Upper lobe of right lung (tissue), 1 donor: Measurements from ENCODE around the gene KCNAB2. TPM values are rescaled to one million over a fixed set of nuclear protein-coding genes. Genes with fewer than 3 reads are reported as not detected.

Experiments used
- ATAC-seq: fragments of 200-7000 bp; cut with Tn5 transposase; one replicate; pipeline ENCODE4 v1.9.1; 2020; ENCODE audit warnings: mild to moderate bottlenecking, moderate library complexity
- DNase-seq: peaks from one replicate; pipeline ENCODE4 v3.0.0-alpha.2; 2020
- H3K27ac ChIP-seq: fragments of 200-600 bp; one replicate; pipeline ENCODE4 v1.8.0; 2022
- H3K27me3 ChIP-seq: fragments of 200-600 bp; one replicate; pipeline ENCODE4 v1.8.0; 2022; ENCODE audit warnings: mild to moderate bottlenecking
- H3K36me3 ChIP-seq: fragments of 200-600 bp; one replicate; pipeline ENCODE4 v1.8.0; 2022
- H3K4me1 ChIP-seq: fragments of 200-600 bp; one replicate; pipeline ENCODE4 v1.8.0; 2022
- H3K4me3 ChIP-seq: fragments of 200-600 bp; one replicate; pipeline ENCODE4 v1.8.0; 2022; ENCODE audit warnings: mild to moderate bottlenecking
- H3K9me3 ChIP-seq: fragments of 200-600 bp; one replicate; pipeline ENCODE4 v1.8.0; 2022
- intact Hi-C: fragments of 100-400 bp; cut with DNase I; formaldehyde crosslinking; loops from one replicate; pipeline ENCODE4 v1.11.0; 2022
- total RNA-seq: library from RNA; stranded (reverse); fragmentation: NEBNext Ultra II Directional; extraction: Animal tissue kit (Norgen Biotek cat#: 25700); gene quantifications from one replicate; pipeline ENCODE4 v1.2.1, GENCODE V29; 2021
- TF ChIP-seq, protein P1 (sequence below): fragments of 200-600 bp; IDR thresholded peaks from one replicate; pipeline ENCODE4 v1.8.0; 2022; ENCODE audit warnings: antibody characterized with exemption
- donor health status: DM: no; HTN: yes; CAD: no; lungs with severe emphysema.

KCNAB2 gene
- total RNA-seq, 1 donor from 2014 or later = 60.4 TPM

DNA sequence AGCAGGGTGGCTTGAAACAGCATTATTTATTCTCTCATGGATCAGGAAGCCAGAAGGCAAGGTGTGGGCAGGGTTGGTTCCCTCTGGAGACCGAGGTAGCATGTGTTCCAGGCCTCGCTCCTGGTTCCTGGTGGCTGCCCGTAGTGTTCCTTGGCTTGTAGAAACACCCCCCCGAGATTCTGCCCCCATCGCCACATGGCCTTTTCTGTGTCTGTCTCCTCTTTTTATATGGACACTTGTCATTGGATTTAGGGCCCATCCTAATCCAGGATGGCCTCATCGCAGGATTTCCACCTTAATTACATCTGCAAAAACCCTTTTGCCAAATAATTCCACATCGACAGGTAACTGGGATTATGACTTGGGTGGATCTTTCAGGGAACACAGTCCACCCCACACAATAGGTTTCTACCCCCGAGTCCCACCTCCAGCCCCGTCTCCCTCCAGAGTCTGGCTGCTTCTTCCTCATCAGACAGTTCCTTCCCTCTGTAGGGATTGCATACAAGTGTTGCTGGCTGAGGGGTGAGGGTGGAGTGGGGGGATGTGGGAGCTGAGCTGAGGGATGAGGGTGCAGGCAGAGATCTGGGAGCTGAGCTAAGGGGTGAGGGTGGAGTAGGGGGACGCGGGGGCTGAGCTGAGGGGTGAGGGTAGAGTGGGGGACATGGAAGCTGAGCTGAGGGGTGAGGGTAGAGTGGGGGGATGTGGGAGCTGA lies 41.1 kb upstream of the KCNAB2 start:
- no peaks in the 10 kb centered on the region for H3K4me1 ChIP-seq
- DNase-seq (peak; percentile 35), ATAC-seq (no peak)
- H3K27me3 ChIP-seq = no peaks in the 10 kb centered on the region
- intact Hi-C loops = no loop called here
- no peaks in the 10 kb centered on the region for H3K9me3 ChIP-seq
- H3K36me3 ChIP-seq = no peaks in the 10 kb centered on the region
- no peak overlapping the region for H3K27ac ChIP-seq
- TF ChIP-seq, protein P1, sequence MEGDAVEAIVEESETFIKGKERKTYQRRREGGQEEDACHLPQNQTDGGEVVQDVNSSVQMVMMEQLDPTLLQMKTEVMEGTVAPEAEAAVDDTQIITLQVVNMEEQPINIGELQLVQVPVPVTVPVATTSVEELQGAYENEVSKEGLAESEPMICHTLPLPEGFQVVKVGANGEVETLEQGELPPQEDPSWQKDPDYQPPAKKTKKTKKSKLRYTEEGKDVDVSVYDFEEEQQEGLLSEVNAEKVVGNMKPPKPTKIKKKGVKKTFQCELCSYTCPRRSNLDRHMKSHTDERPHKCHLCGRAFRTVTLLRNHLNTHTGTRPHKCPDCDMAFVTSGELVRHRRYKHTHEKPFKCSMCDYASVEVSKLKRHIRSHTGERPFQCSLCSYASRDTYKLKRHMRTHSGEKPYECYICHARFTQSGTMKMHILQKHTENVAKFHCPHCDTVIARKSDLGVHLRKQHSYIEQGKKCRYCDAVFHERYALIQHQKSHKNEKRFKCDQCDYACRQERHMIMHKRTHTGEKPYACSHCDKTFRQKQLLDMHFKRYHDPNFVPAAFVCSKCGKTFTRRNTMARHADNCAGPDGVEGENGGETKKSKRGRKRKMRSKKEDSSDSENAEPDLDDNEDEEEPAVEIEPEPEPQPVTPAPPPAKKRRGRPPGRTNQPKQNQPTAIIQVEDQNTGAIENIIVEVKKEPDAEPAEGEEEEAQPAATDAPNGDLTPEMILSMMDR = no peak
- no peak overlapping the region for H3K4me3 ChIP-seq

DNA sequence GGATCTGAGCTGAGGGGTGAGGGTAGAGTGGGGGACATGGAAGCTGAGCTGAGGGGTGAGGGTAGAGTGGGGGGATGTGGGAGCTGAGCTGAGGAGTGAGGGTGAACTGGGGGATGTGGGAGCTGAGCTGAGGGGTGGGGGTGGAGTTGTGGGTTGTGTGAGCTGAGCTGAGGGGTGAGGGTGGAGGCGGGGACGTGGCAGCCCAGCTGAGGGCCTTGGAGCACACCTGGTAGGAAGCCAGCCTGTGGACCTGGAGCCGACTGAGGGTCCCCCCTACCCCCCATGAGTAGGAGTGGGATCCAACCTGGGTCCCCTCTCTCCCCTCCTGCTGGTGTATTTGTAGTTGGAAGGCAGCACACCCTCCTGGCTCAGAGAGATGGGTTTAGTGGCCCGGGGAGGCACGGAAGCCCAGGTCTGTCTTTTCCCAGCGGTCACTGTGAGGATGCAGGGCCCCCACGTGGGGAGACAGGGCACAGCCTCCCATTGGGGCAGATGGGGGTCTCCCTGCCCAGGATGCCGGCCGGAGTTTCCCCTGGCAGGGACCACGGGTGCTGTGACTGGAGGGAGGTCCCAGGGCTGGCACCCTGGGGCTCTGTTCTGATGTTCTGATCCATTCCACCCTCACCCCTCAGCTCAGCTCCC lies 40.3 kb upstream of the KCNAB2 start:
- no peaks in the 10 kb centered on the region for H3K4me1 ChIP-seq
- H3K36me3 ChIP-seq = no peaks in the 10 kb centered on the region
- H3K9me3 ChIP-seq = no peaks in the 10 kb centered on the region
- H3K4me3 ChIP-seq = no peak overlapping the region
- DNase-seq (peak; percentile 42), ATAC-seq (no peak)
- H3K27me3 ChIP-seq = no peaks in the 10 kb centered on the region
- intact Hi-C loops = no loop called here
- no peak overlapping the region for H3K27ac ChIP-seq
- TF ChIP-seq, protein P1 = no peak

DNA sequence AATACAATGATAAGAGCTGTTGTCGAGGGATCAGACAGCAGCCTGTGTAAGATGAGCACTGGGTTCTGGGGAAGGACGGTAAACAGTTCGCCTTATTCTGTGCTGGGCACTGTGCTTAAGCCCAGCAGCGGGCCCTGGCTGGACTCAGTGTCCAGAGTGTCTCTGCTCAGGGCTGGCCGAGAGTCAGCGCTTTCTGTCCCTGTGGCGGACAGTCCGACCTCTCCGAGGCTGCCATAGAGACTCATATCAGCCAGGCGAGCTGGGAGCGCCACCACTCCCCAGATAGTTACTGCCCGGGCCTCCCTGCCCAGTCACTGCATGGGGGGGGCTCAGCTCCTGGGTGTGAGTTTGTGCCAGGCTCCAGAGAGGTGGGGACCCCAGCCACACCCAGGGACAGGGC lies 38.8 kb upstream of the KCNAB2 start:
- ATAC-seq (no peak), DNase-seq (peak; percentile 37)
- Histone ChIP-seq H3K27ac (no peak overlapping the region), H3K4me3 (no peak overlapping the region), H3K9me3 (no peaks in the 10 kb centered on the region), H3K36me3 (no peaks in the 10 kb centered on the region), H3K4me1 (no peaks in the 10 kb centered on the region), H3K27me3 (no peaks in the 10 kb centered on the region)
- intact Hi-C loops = no loop called here
- TF ChIP-seq, protein P1 = no peak

DNA sequence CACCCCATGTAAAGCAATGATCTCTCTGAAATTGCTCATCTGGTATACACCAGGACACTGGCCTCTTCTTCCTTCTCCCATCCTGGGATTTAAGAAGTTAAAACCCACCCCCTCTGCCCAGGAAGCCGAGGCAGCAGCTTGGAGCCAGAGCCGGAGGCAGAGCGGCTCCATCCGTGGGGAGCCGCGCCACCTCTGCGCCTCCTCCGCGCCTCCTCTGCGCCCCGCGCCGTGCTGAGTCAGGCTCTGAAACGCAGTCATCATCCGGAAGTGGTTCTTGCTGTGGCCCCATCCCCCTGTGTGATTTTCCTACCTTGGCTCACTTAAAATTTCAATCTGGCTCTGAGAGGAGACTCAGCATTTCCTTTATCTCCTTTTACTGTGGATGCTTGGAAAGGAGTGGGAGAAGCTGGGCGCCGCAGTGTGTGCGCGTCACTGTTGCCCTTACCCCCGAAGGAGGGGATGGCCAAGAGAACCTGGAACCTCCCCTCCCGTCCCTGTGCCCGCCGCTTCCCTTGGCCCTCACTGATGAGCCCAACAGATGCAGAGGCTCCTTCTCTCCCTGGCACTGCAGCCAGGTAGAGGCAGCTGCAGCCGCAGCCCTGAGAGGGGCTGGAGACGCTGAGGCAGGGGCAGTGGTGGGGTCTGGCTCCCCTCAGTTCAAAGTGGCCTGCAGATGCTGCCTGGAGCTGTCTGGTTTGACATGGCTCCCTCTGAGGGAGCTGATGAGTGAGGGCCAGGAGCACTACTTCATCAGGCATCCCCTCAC lies 38.2 kb upstream of the KCNAB2 start:
- TF ChIP-seq, protein P1 = no peak
- no peak for ATAC-seq

DNA sequence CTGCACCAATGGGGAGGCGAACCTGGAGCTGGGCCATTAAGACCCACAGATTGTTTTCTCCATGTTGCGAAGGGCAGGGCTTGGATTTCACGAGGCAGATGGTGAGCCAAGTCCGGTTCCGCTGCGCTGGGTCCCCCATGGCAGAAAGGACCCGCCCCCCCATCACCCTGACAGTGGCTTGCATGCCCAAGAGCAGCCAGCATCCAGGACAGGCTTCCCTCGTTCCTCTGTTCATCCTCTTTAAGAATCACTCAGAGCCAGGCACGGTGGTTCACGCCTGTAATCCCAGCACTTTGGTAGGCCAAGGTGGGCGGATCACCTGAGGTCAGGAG lies 37.6 kb upstream of the KCNAB2 start:
- DNase-seq = peak; percentile 39
- ATAC-seq = no peak
- no peak overlapping the region for H3K27ac ChIP-seq
- intact Hi-C loops = no loop called here
- TF ChIP-seq, protein P1 = no peak
- no peaks in the 10 kb centered on the region for H3K4me1 ChIP-seq
- H3K27me3 ChIP-seq = no peaks in the 10 kb centered on the region
- no peaks in the 10 kb centered on the region for H3K9me3 ChIP-seq
- H3K36me3 ChIP-seq = no peaks in the 10 kb centered on the region
- no peak overlapping the region for H3K4me3 ChIP-seq

More for the DNA sequence above, 38.2 kb upstream of the KCNAB2 start:
- H3K4me3 ChIP-seq = no peak overlapping the region
- intact Hi-C loops = no loop called here
- H3K27ac ChIP-seq = no peak overlapping the region
- no peaks in the 10 kb centered on the region for H3K4me1 ChIP-seq
- H3K27me3 ChIP-seq = no peaks in the 10 kb centered on the region
- DNase-seq = peak; percentile 44
- no peaks in the 10 kb centered on the region for H3K9me3 ChIP-seq
- H3K36me3 ChIP-seq = no peaks in the 10 kb centered on the region
